HCT116 (cell line): ENCODE results near the gene UBE2R2. TPM values are rescaled to one million over a fixed set of nuclear protein-coding genes. Genes with fewer than 3 reads are reported as not detected.

Experiments
- ATAC-seq: fragments of 200-7000 bp; cut with Tn5 transposase; 2 replicates; pipeline ENCODE4 v1.9.1; 2020; ENCODE audit warnings: mild to moderate bottlenecking, moderate library complexity
- BruUV-seq: library from RNA; stranded (reverse); fragments of 400-500 nt; replicated peaks from 2 replicates; lab custom pipeline; 2021; lab: Mats Ljungman, UMichigan
- CTCF ChIA-PET: fragments of 300-600 bp; sonication (Branson Sonifier 250); formaldehyde crosslinking; loops from one replicate; lab custom pipeline; 2021; ENCODE audit warnings: antibody characterized with exemption; lab: Charles Lee
- POLR2A ChIA-PET: fragments of 300-600, 350-600 bp; sonication (Branson Sonifier 250); formaldehyde crosslinking; loops from one replicate; lab custom pipeline; 2021; ENCODE audit warnings: antibody characterized with exemption; lab: Charles Lee
- RAD21 ChIA-PET, 2 experiments: fragments of 300-600 bp; sonication (Branson Sonifier 250); formaldehyde crosslinking; loops; one replicate each; lab custom pipeline; 2023; ENCODE audit warnings: low total read pairs in 2 of 2; ENCODE audit not compliant: uncharacterized antibody in 2 of 2, unreplicated experiment in 2 of 2, low non-redundant PET in 1 of 2; lab: Charles Lee
- DNase-seq: peaks from one replicate; pipeline ENCODE4 v3.0.0-alpha.2; 2010; ENCODE audit warnings: low read depth, low spot score
- H2AFZ ChIP-seq: fragments of 200-600 bp; shearing (Covaris generic), sonication (generic); 2 replicates; pipeline ENCODE4 v1.6.1; 2017; ENCODE audit warnings: low read depth, mixed run types, mixed read lengths, antibody characterized with exemption, low read length; ENCODE audit not compliant: poor library complexity, severe bottlenecking
- H3K27ac ChIP-seq: 2 replicates; pipeline ENCODE4 v1.5.1; 2012; ENCODE audit warnings: low read depth, low read length
- H3K27me3 ChIP-seq: fragments of 200-600 bp; sonication (generic); 2 replicates; pipeline ENCODE4 v1.6.1; 2016; ENCODE audit warnings: mixed run types, low read length, mixed read lengths; ENCODE audit not compliant: insufficient read depth
- H3K36me3 ChIP-seq, 2 experiments: fragments of 200-500 bp in 1 of 2; fragments of 200-600 bp in 1 of 2; sonication (Bioruptor generic) in 1 of 2; sonication (generic) in 1 of 2; 2 replicates each; pipeline versions ENCODE4 v1.5.1 to v1.6.1; 2014 to 2016; ENCODE audit warnings: low read length in 2 of 2, inconsistent platforms in 1 of 2, mixed read lengths in 1 of 2, mixed run types in 1 of 2; ENCODE audit not compliant: insufficient read depth in 2 of 2, control insufficient read depth in 1 of 2
- H3K4me1 ChIP-seq, 2 experiments: fragments of 200-600 bp in 1 of 2; sonication (generic) in 1 of 2; 2 replicates each; pipeline versions ENCODE4 v1.5.1 to v1.6.1; 2012 to 2017; ENCODE audit warnings: low read length in 2 of 2, inconsistent platforms in 1 of 2, mild to moderate bottlenecking in 1 of 2, mixed read lengths in 1 of 2, mixed run types in 1 of 2, moderate library complexity in 1 of 2; ENCODE audit not compliant: insufficient read depth in 2 of 2, control insufficient read depth in 1 of 2
- H3K4me2 ChIP-seq: fragments of 200-600 bp; sonication (generic); 2 replicates; pipeline ENCODE4 v1.6.1; 2017; ENCODE audit warnings: mixed run types, low read length, mixed read lengths
- H3K4me3 ChIP-seq, 2 experiments: fragments of 200-600 bp in 1 of 2; sonication (generic) in 1 of 2; replicated peaks in 1 of 2; 2 replicates each; pipeline ENCODE4 v1.5.1; 2011 to 2016; ENCODE audit warnings: low read length in 2 of 2, control low read depth in 1 of 2, low read depth in 1 of 2, mild to moderate bottlenecking in 1 of 2, mixed read lengths in 1 of 2, mixed run types in 1 of 2
- H3K79me2 ChIP-seq: fragments of 200-600 bp; sonication (generic); 2 replicates; pipeline ENCODE4 v1.6.1; 2017; ENCODE audit warnings: mild to moderate bottlenecking, mixed run types, low read length, moderate library complexity, mixed read lengths; ENCODE audit not compliant: insufficient read depth
- H3K9ac ChIP-seq: fragments of 200-600 bp; sonication (generic); 2 replicates; pipeline ENCODE4 v1.6.1; 2016; ENCODE audit warnings: low read length, mixed read lengths
- H3K9me2 ChIP-seq: fragments of 200-600 bp; sonication (generic), shearing (Covaris generic); 2 replicates; pipeline ENCODE4 v1.6.1; 2017; ENCODE audit warnings: mixed run types, mild to moderate bottlenecking, moderate library complexity; ENCODE audit not compliant: insufficient read depth
- H3K9me3 ChIP-seq, 2 experiments: fragments of 200-500 bp in 1 of 2; fragments of 200-600 bp in 1 of 2; sonication (Bioruptor generic) in 1 of 2; sonication (generic) in 1 of 2; 2 replicates each; pipeline ENCODE4 v1.6.1; 2014 to 2017; ENCODE audit warnings: low read length in 2 of 2, mixed read lengths in 2 of 2, inconsistent platforms in 1 of 2, low read depth in 1 of 2, mild to moderate bottlenecking in 1 of 2, mixed run types in 1 of 2, moderate library complexity in 1 of 2; ENCODE audit not compliant: control insufficient read depth in 1 of 2, insufficient read depth in 1 of 2
- H4K20me1 ChIP-seq: fragments of 200-600 bp; sonication (generic), shearing (Covaris generic); 2 replicates; pipeline ENCODE4 v1.6.1; 2017; ENCODE audit warnings: mixed run types, mild to moderate bottlenecking, moderate library complexity; ENCODE audit not compliant: insufficient read depth
- ATF3 ChIP-seq: IDR thresholded peaks from 2 replicates; pipeline ENCODE4 v1.6.1; 2012
- CBX3 ChIP-seq: IDR thresholded peaks from 2 replicates; pipeline ENCODE4 v1.6.1; 2012; ENCODE audit warnings: low read depth
- CEBPB ChIP-seq: IDR thresholded peaks from 2 replicates; pipeline ENCODE4 v1.6.1; 2012; ENCODE audit warnings: low read depth
- EGR1 ChIP-seq: IDR thresholded peaks from 2 replicates; pipeline ENCODE4 v1.6.1; 2012; ENCODE audit warnings: low read depth
- ELF1 ChIP-seq: IDR thresholded peaks from 2 replicates; pipeline ENCODE4 v1.6.1; 2012; ENCODE audit warnings: low read depth, borderline replicate concordance
- EZH2 ChIP-seq: fragments of 200-600 bp; sonication (generic); IDR thresholded peaks from 2 replicates; pipeline ENCODE4 v1.6.1; 2017; ENCODE audit warnings: antibody characterized with exemption, mixed run types
- EZH2phosphoT487 ChIP-seq: fragments of 200-600 bp; IDR thresholded peaks from 2 replicates; pipeline ENCODE4 v1.6.1; 2018; ENCODE audit warnings: antibody characterized with exemption, borderline replicate concordance
- MAX ChIP-seq: IDR thresholded peaks from 2 replicates; pipeline ENCODE4 v1.6.1; 2012
- POLR2AphosphoS5 ChIP-seq: IDR thresholded peaks from 2 replicates; pipeline ENCODE4 v1.6.1; 2011; ENCODE audit warnings: mild to moderate bottlenecking, low read depth, low read length, moderate library complexity
- SIN3A ChIP-seq: IDR thresholded peaks from 2 replicates; pipeline ENCODE4 v1.6.1; 2012; ENCODE audit warnings: low read depth
- SP1 ChIP-seq: IDR thresholded peaks from 2 replicates; pipeline ENCODE4 v1.6.1; 2012; ENCODE audit warnings: low read depth
- YY1 ChIP-seq: IDR thresholded peaks from 2 replicates; pipeline ENCODE4 v1.6.1; 2011; ENCODE audit warnings: low read length, low read depth, moderate library complexity, mild to moderate bottlenecking; ENCODE audit not compliant: insufficient replicate concordance; ENCODE audit errors: extremely low read depth
- ZNF274 ChIP-seq: fragments of 200-500 bp; sonication (Bioruptor generic); IDR thresholded peaks from 2 replicates; pipeline ENCODE4 v1.6.1; 2014; ENCODE audit warnings: mild to moderate bottlenecking, low read depth, low read length, inconsistent platforms
- intact Hi-C: fragments of 100-400 bp; cut with micrococcal nuclease; formaldehyde crosslinking; loops from 2 replicates; pipeline ENCODE4 v1.10.0; 2022
- total RNA-seq: library from RNA; stranded (reverse); gene quantifications from one replicate; pipeline ENCODE4 v1.2.1, GENCODE V29; 2021; ENCODE audit not compliant: unreplicated experiment

The UBE2R2 gene
- total RNA-seq, 1 experiment from 2014 or later = 47.0 TPM

GRCh38 chr9:33884856-33885701 is 68.1 kb downstream of the UBE2R2 start (continued):
- no peak for TF ChIP-seq POLR2AphosphoS5

- no peak for DNase-seq
- H3K36me3 ChIP-seq = 0 out of 4 replicates have a peak, but pooled peaks cover 0 to 2% of the 10 kb centered on the region in 2 experiments
- H3K4me1 ChIP-seq = peaks cover 0 to 6% of the 10 kb centered on the region in 2 experiments; a peak in 2 of 4 replicates
- no peak overlapping the region for H3K27ac ChIP-seq
- ChIA-PET CTCF (no interaction called here), RAD21 (interaction anchor here in 1 of 2 experiments (0.7 kb wide), 1 partner anchor 98 kb away, joined by 3 read pairs; no protein-coding TSS in a partner anchor), POLR2A (no interaction called here)
- ATAC-seq = no peak
- H3K4me3 ChIP-seq = no peak overlapping the region
- no peaks in the 10 kb centered on the region for H3K27me3 ChIP-seq
- no TSS peak for BruUV-seq
- intact Hi-C loops = no loop called here
- no peak for TF ChIP-seq CBX3
- no peak for TF ChIP-seq EZH2
- TF ChIP-seq YY1 = no peak
- no peak for TF ChIP-seq SP1
- TF ChIP-seq ZNF274 = no peak
- no peak for TF ChIP-seq EGR1
- no peak for TF ChIP-seq ATF3
- no peak for TF ChIP-seq SIN3A
- no peak for TF ChIP-seq CEBPB
- no peak for TF ChIP-seq MAX
- no peak for TF ChIP-seq EZH2phosphoT487
- no peak for TF ChIP-seq ELF1
- H3K9me2 ChIP-seq = no peaks in the 10 kb centered on the region
- H3K9me3 ChIP-seq = no peaks in the 10 kb centered on the region
- H3K9ac ChIP-seq = no peak overlapping the region
- H2AFZ ChIP-seq = no peak overlapping the region
- H4K20me1 ChIP-seq = peaks cover 15% of the 10 kb centered on the region; the same call in 1 of the 2 replicates
- no peak overlapping the region for H3K4me2 ChIP-seq
- peaks cover 91% of the 10 kb centered on the region for H3K79me2 ChIP-seq
Measured at GRCh38 chr9:33885948-33886347, 69.0 kb downstream of the UBE2R2 start.
